ENCODE results near the gene SLITRK3.

DNA sequence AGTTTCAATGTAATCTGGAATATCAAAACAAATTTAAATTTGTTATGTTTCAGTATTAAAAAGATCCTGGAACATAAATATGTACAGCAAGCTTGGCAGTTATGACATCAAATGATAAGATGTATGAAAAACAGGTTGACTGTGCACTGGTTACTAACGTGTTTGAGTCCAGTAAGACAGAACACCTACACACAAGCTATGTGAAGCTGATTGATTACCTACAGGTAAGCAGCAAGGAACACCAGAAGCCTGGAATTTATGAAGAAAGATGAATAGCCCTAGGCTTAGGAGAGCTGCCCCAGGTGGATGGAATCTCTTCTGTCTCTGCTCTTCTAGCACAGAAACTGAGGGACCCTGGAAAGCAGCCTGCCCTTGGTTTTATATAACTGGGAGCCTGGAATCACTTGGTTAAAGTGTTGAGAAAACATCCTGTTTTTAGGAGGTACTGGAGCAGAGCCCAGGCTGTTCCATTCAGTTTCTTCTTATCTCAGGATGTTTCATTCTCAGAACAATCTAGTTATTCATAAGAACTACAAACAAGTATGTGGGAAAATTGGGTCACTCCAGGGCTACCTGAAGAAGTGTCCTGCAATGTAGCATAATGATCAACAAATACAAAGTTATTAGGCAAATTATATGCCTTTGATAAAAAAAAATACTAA is 36.3 kb downstream of the SLITRK3 start:
- TF ChIP-seq EZH2 (IDR thresholded peaks at IDR 0.05) = no peak
- TF ChIP-seq POLR2AphosphoS5 (IDR thresholded peaks at IDR 0.05; ENCODE audit: borderline replicate concordance, low read depth, low read length) = no peak
- no peak for TF ChIP-seq FOXP2 (optimal IDR thresholded peaks at IDR 0.05; ENCODE audit: control extremely low read depth, extremely low read length, insufficient read depth)

Measured in SK-N-MC (cell line).